Astrocyte of the cerebellum (primary cell): ENCODE data around the gene TRIM56.

ENCODE experiments used
- DNase-seq: peaks from one replicate; pipeline ENCODE4 v3.0.0-alpha.2; 2011; ENCODE audit warnings: low read depth
- H3K4me3 ChIP-seq: 2 replicates; pipeline ENCODE4 v1.5.1; 2011; ENCODE audit warnings: mild to moderate bottlenecking, low read depth, low read length, moderate library complexity
- CTCF ChIP-seq: IDR thresholded peaks from 2 replicates; pipeline ENCODE4 v1.5.1; 2012; ENCODE audit warnings: low read length, low read depth, moderate library complexity, mild to moderate bottlenecking; ENCODE audit errors: missing control alignments
- in situ Hi-C: cut with HindIII; loops from 2 replicates; pipeline ENCODE4 v1.10.0; 2017; ENCODE audit warnings: low sequenced_read_pairs

The TRIM56 gene

GRCh38 chr7:101093906-101094305 is 8.6 kb downstream of the TRIM56 start:
- no peak overlapping the region for H3K4me3 ChIP-seq
- TF ChIP-seq CTCF: no peak
- in situ Hi-C loops: no loop called here
- no peak for DNase-seq

- no peak for TF ChIP-seq CTCF
- no peak for DNase-seq
- no peak overlapping the region for H3K4me3 ChIP-seq
- in situ Hi-C loops: no loop called here
These were observed 9.1 kb downstream of the TRIM56 start for GRCh38 chr7:101094376-101094775.

- DNase-seq: no peak
- TF ChIP-seq CTCF: peak; percentile 72
- in situ Hi-C loops: no loop called here
- no peak overlapping the region for H3K4me3 ChIP-seq
These were observed 9.6 kb downstream of the TRIM56 start for GRCh38 chr7:101094791-101095375.

- no peak for TF ChIP-seq CTCF
- in situ Hi-C loops: no loop called here
- DNase-seq: no peak
- no peak overlapping the region for H3K4me3 ChIP-seq
These were observed 11.2 kb downstream of the TRIM56 start for GRCh38 chr7:101096331-101096956.

- H3K4me3 ChIP-seq: no peak overlapping the region
- no peak for TF ChIP-seq CTCF
- in situ Hi-C loops: no loop called here
- DNase-seq: no peak
These were observed 11.7 kb downstream of the TRIM56 start for GRCh38 chr7:101096957-101097347.

GRCh38 chr7:101097561-101097960 is 12.3 kb downstream of the TRIM56 start:
- in situ Hi-C loops: no loop called here
- no peak overlapping the region for H3K4me3 ChIP-seq
- DNase-seq: no peak
- no peak for TF ChIP-seq CTCF
